T-helper 1 cell treated with Interleukin-12 subunit alpha and Interleukin-12 subunit beta and Interleukin-4 antibody, amounts not matched to agents 30 μg/mL and 1 μg/mL, for 36 hours (primary cell): ENCODE data around the gene RERE.

Experiments used
- H3K27ac Mint-ChIP-seq: one replicate; pipeline ENCODE4 v1.8.0; 2021; ENCODE audit warnings: mild to moderate bottlenecking, mixed read lengths
- H3K27me3 Mint-ChIP-seq: one replicate; pipeline ENCODE4 v1.8.0; 2021; ENCODE audit warnings: low read depth, mixed read lengths
- H3K36me3 Mint-ChIP-seq: one replicate; pipeline ENCODE4 v1.8.0; 2021; ENCODE audit warnings: low read depth, mixed read lengths
- H3K4me1 Mint-ChIP-seq: one replicate; pipeline ENCODE4 v1.8.0; 2021; ENCODE audit warnings: low read depth, mixed read lengths
- H3K4me3 Mint-ChIP-seq: one replicate; pipeline ENCODE4 v1.8.0; 2021; ENCODE audit warnings: mild to moderate bottlenecking, moderate library complexity, mixed read lengths
- H3K9me3 Mint-ChIP-seq: one replicate; pipeline ENCODE4 v1.8.0; 2021; ENCODE audit warnings: mixed read lengths

The RERE gene

GRCh38 chr1:8560611-8561544 lies 256.6 kb downstream of the RERE start:
- Mint-ChIP-seq H3K4me3 (no peak overlapping the region), H3K4me1 (peaks cover 25% of the 10 kb centered on the region), H3K27ac (peak overlapping the region; percentile 22), H3K9me3 (no peaks in the 10 kb centered on the region), H3K27me3 (no peaks in the 10 kb centered on the region), H3K36me3 (peaks cover 4% of the 10 kb centered on the region)

GRCh38 chr1:8560035-8560434 lies 257.4 kb downstream of the RERE start:
- Mint-ChIP-seq H3K4me1 (peaks cover 33% of the 10 kb centered on the region), H3K9me3 (no peaks in the 10 kb centered on the region), H3K36me3 (peaks cover 7% of the 10 kb centered on the region), H3K27ac (peak overlapping the region; percentile 22), H3K4me3 (no peak overlapping the region), H3K27me3 (no peaks in the 10 kb centered on the region)

- Mint-ChIP-seq H3K4me3 (no peak overlapping the region), H3K9me3 (no peaks in the 10 kb centered on the region), H3K27me3 (no peaks in the 10 kb centered on the region), H3K27ac (peak overlapping the region; percentile 34), H3K36me3 (peaks cover 23% of the 10 kb centered on the region), H3K4me1 (peaks cover 34% of the 10 kb centered on the region)
Measured at GRCh38 chr1:8555582-8555981, 261.9 kb downstream of the RERE start.

GRCh38 chr1:8554956-8555534 lies 262.4 kb downstream of the RERE start:
- Mint-ChIP-seq H3K27ac (peak overlapping the region; percentile 34), H3K4me3 (no peak overlapping the region), H3K4me1 (peaks cover 29% of the 10 kb centered on the region), H3K9me3 (no peaks in the 10 kb centered on the region), H3K36me3 (peaks cover 23% of the 10 kb centered on the region), H3K27me3 (no peaks in the 10 kb centered on the region)

GRCh38 chr1:8552820-8553397 lies 264.5 kb downstream of the RERE start:
- Mint-ChIP-seq H3K4me1 (peaks cover 24% of the 10 kb centered on the region), H3K4me3 (no peak overlapping the region), H3K9me3 (no peaks in the 10 kb centered on the region), H3K36me3 (peaks cover 23% of the 10 kb centered on the region), H3K27me3 (no peaks in the 10 kb centered on the region), H3K27ac (no peak overlapping the region)

GRCh38 chr1:8551613-8552489 lies 265.6 kb downstream of the RERE start:
- Mint-ChIP-seq H3K4me3 (no peak overlapping the region), H3K9me3 (no peaks in the 10 kb centered on the region), H3K27me3 (no peaks in the 10 kb centered on the region), H3K4me1 (peaks cover 24% of the 10 kb centered on the region), H3K36me3 (peaks cover 23% of the 10 kb centered on the region), H3K27ac (no peak overlapping the region)

GRCh38 chr1:8551057-8551456 lies 266.4 kb downstream of the RERE start:
- Mint-ChIP-seq H3K9me3 (no peaks in the 10 kb centered on the region), H3K4me3 (no peak overlapping the region), H3K36me3 (peaks cover 22% of the 10 kb centered on the region), H3K4me1 (peaks cover 23% of the 10 kb centered on the region), H3K27ac (no peak overlapping the region), H3K27me3 (no peaks in the 10 kb centered on the region)

- Mint-ChIP-seq H3K27me3 (no peaks in the 10 kb centered on the region), H3K4me1 (peaks cover 21% of the 10 kb centered on the region), H3K4me3 (no peak overlapping the region), H3K36me3 (peaks cover 30% of the 10 kb centered on the region), H3K27ac (no peak overlapping the region), H3K9me3 (peaks cover 11% of the 10 kb centered on the region)
Measured at GRCh38 chr1:8547791-8548190, 269.6 kb downstream of the RERE start.

- H3K9me3 Mint-ChIP-seq, result peaks cover 11% of the 10 kb centered on the region
- peak overlapping the region; percentile 87 for H3K27ac Mint-ChIP-seq
- peaks cover 28% of the 10 kb centered on the region for H3K36me3 Mint-ChIP-seq
- no peak overlapping the region for H3K4me3 Mint-ChIP-seq
- H3K4me1 Mint-ChIP-seq, result peaks cover 24% of the 10 kb centered on the region
- H3K27me3 Mint-ChIP-seq, result no peaks in the 10 kb centered on the region
Measured at GRCh38 chr1:8545078-8545477, 272.4 kb downstream of the RERE start.

GRCh38 chr1:8544644-8545043 lies 272.8 kb downstream of the RERE start:
- Mint-ChIP-seq H3K36me3 (peaks cover 28% of the 10 kb centered on the region), H3K4me1 (peaks cover 26% of the 10 kb centered on the region), H3K4me3 (no peak overlapping the region), H3K27ac (peak overlapping the region; percentile 87), H3K9me3 (peaks cover 11% of the 10 kb centered on the region), H3K27me3 (no peaks in the 10 kb centered on the region)

GRCh38 chr1:8543965-8544364 lies 273.5 kb downstream of the RERE start:
- H3K27ac Mint-ChIP-seq, result no peak overlapping the region
- H3K4me1 Mint-ChIP-seq, result peaks cover 29% of the 10 kb centered on the region
- H3K27me3 Mint-ChIP-seq, result no peaks in the 10 kb centered on the region
- H3K36me3 Mint-ChIP-seq, result peaks cover 30% of the 10 kb centered on the region
- no peak overlapping the region for H3K4me3 Mint-ChIP-seq
- peaks cover 11% of the 10 kb centered on the region for H3K9me3 Mint-ChIP-seq

GRCh38 chr1:8541961-8542521 lies 275.4 kb downstream of the RERE start:
- H3K36me3 Mint-ChIP-seq, result peaks cover 36% of the 10 kb centered on the region
- H3K4me1 Mint-ChIP-seq, result peaks cover 38% of the 10 kb centered on the region
- no peaks in the 10 kb centered on the region for H3K27me3 Mint-ChIP-seq
- H3K9me3 Mint-ChIP-seq, result peaks cover 11% of the 10 kb centered on the region
- no peak overlapping the region for H3K4me3 Mint-ChIP-seq
- no peak overlapping the region for H3K27ac Mint-ChIP-seq

- Mint-ChIP-seq H3K27ac (peak overlapping the region; percentile 55), H3K9me3 (peaks cover 11% of the 10 kb centered on the region), H3K4me3 (no peak overlapping the region), H3K36me3 (peaks cover 34% of the 10 kb centered on the region), H3K27me3 (no peaks in the 10 kb centered on the region), H3K4me1 (peaks cover 40% of the 10 kb centered on the region)
Measured at GRCh38 chr1:8540971-8541370, 276.5 kb downstream of the RERE start.
